HCT116 (cell line): ENCODE data around the gene ZNF474. TPM values are rescaled to one million over a fixed set of nuclear protein-coding genes. Genes with fewer than 3 reads are reported as not detected.

ENCODE experiments used
- ATAC-seq: fragments of 200-7000 bp; cut with Tn5 transposase; 2 replicates; pipeline ENCODE4 v1.9.1; 2020; ENCODE audit warnings: mild to moderate bottlenecking, moderate library complexity
- BruUV-seq: library from RNA; stranded (reverse); fragments of 400-500 nt; replicated peaks from 2 replicates; lab custom pipeline; 2021; lab: Mats Ljungman, UMichigan
- CTCF ChIA-PET: fragments of 300-600 bp; sonication (Branson Sonifier 250); formaldehyde crosslinking; loops from one replicate; lab custom pipeline; 2021; ENCODE audit warnings: antibody characterized with exemption; lab: Charles Lee
- POLR2A ChIA-PET: fragments of 300-600, 350-600 bp; sonication (Branson Sonifier 250); formaldehyde crosslinking; loops from one replicate; lab custom pipeline; 2021; ENCODE audit warnings: antibody characterized with exemption; lab: Charles Lee
- RAD21 ChIA-PET, 2 experiments: fragments of 300-600 bp; sonication (Branson Sonifier 250); formaldehyde crosslinking; loops; one replicate each; lab custom pipeline; 2023; ENCODE audit warnings: low total read pairs in 2 of 2; ENCODE audit not compliant: uncharacterized antibody in 2 of 2, unreplicated experiment in 2 of 2, low non-redundant PET in 1 of 2; lab: Charles Lee
- DNase-seq: peaks from one replicate; pipeline ENCODE4 v3.0.0-alpha.2; 2010; ENCODE audit warnings: low read depth, low spot score
- H2AFZ ChIP-seq: fragments of 200-600 bp; shearing (Covaris generic), sonication (generic); 2 replicates; pipeline ENCODE4 v1.6.1; 2017; ENCODE audit warnings: low read depth, mixed run types, mixed read lengths, antibody characterized with exemption, low read length; ENCODE audit not compliant: poor library complexity, severe bottlenecking
- H3K27ac ChIP-seq: 2 replicates; pipeline ENCODE4 v1.5.1; 2012; ENCODE audit warnings: low read depth, low read length
- H3K27me3 ChIP-seq: fragments of 200-600 bp; sonication (generic); 2 replicates; pipeline ENCODE4 v1.6.1; 2016; ENCODE audit warnings: mixed run types, low read length, mixed read lengths; ENCODE audit not compliant: insufficient read depth
- H3K36me3 ChIP-seq, 2 experiments: fragments of 200-500 bp in 1 of 2; fragments of 200-600 bp in 1 of 2; sonication (Bioruptor generic) in 1 of 2; sonication (generic) in 1 of 2; 2 replicates each; pipeline versions ENCODE4 v1.5.1 to v1.6.1; 2014 to 2016; ENCODE audit warnings: low read length in 2 of 2, inconsistent platforms in 1 of 2, mixed read lengths in 1 of 2, mixed run types in 1 of 2; ENCODE audit not compliant: insufficient read depth in 2 of 2, control insufficient read depth in 1 of 2
- H3K4me1 ChIP-seq, 2 experiments: fragments of 200-600 bp in 1 of 2; sonication (generic) in 1 of 2; 2 replicates each; pipeline versions ENCODE4 v1.5.1 to v1.6.1; 2012 to 2017; ENCODE audit warnings: low read length in 2 of 2, inconsistent platforms in 1 of 2, mild to moderate bottlenecking in 1 of 2, mixed read lengths in 1 of 2, mixed run types in 1 of 2, moderate library complexity in 1 of 2; ENCODE audit not compliant: insufficient read depth in 2 of 2, control insufficient read depth in 1 of 2
- H3K4me2 ChIP-seq: fragments of 200-600 bp; sonication (generic); 2 replicates; pipeline ENCODE4 v1.6.1; 2017; ENCODE audit warnings: mixed run types, low read length, mixed read lengths
- H3K4me3 ChIP-seq, 2 experiments: fragments of 200-600 bp in 1 of 2; sonication (generic) in 1 of 2; replicated peaks in 1 of 2; 2 replicates each; pipeline ENCODE4 v1.5.1; 2011 to 2016; ENCODE audit warnings: low read length in 2 of 2, control low read depth in 1 of 2, low read depth in 1 of 2, mild to moderate bottlenecking in 1 of 2, mixed read lengths in 1 of 2, mixed run types in 1 of 2
- H3K79me2 ChIP-seq: fragments of 200-600 bp; sonication (generic); 2 replicates; pipeline ENCODE4 v1.6.1; 2017; ENCODE audit warnings: mild to moderate bottlenecking, mixed run types, low read length, moderate library complexity, mixed read lengths; ENCODE audit not compliant: insufficient read depth
- H3K9ac ChIP-seq: fragments of 200-600 bp; sonication (generic); 2 replicates; pipeline ENCODE4 v1.6.1; 2016; ENCODE audit warnings: low read length, mixed read lengths
- H3K9me2 ChIP-seq: fragments of 200-600 bp; sonication (generic), shearing (Covaris generic); 2 replicates; pipeline ENCODE4 v1.6.1; 2017; ENCODE audit warnings: mixed run types, mild to moderate bottlenecking, moderate library complexity; ENCODE audit not compliant: insufficient read depth
- H3K9me3 ChIP-seq, 2 experiments: fragments of 200-500 bp in 1 of 2; fragments of 200-600 bp in 1 of 2; sonication (Bioruptor generic) in 1 of 2; sonication (generic) in 1 of 2; 2 replicates each; pipeline ENCODE4 v1.6.1; 2014 to 2017; ENCODE audit warnings: low read length in 2 of 2, mixed read lengths in 2 of 2, inconsistent platforms in 1 of 2, low read depth in 1 of 2, mild to moderate bottlenecking in 1 of 2, mixed run types in 1 of 2, moderate library complexity in 1 of 2; ENCODE audit not compliant: control insufficient read depth in 1 of 2, insufficient read depth in 1 of 2
- H4K20me1 ChIP-seq: fragments of 200-600 bp; sonication (generic), shearing (Covaris generic); 2 replicates; pipeline ENCODE4 v1.6.1; 2017; ENCODE audit warnings: mixed run types, mild to moderate bottlenecking, moderate library complexity; ENCODE audit not compliant: insufficient read depth
- ATF3 ChIP-seq: IDR thresholded peaks from 2 replicates; pipeline ENCODE4 v1.6.1; 2012
- CBX3 ChIP-seq: IDR thresholded peaks from 2 replicates; pipeline ENCODE4 v1.6.1; 2012; ENCODE audit warnings: low read depth
- CEBPB ChIP-seq: IDR thresholded peaks from 2 replicates; pipeline ENCODE4 v1.6.1; 2012; ENCODE audit warnings: low read depth
- EGR1 ChIP-seq: IDR thresholded peaks from 2 replicates; pipeline ENCODE4 v1.6.1; 2012; ENCODE audit warnings: low read depth
- ELF1 ChIP-seq: IDR thresholded peaks from 2 replicates; pipeline ENCODE4 v1.6.1; 2012; ENCODE audit warnings: low read depth, borderline replicate concordance
- EZH2 ChIP-seq: fragments of 200-600 bp; sonication (generic); IDR thresholded peaks from 2 replicates; pipeline ENCODE4 v1.6.1; 2017; ENCODE audit warnings: antibody characterized with exemption, mixed run types
- EZH2phosphoT487 ChIP-seq: fragments of 200-600 bp; IDR thresholded peaks from 2 replicates; pipeline ENCODE4 v1.6.1; 2018; ENCODE audit warnings: antibody characterized with exemption, borderline replicate concordance
- FOSL1 ChIP-seq: IDR thresholded peaks from 2 replicates; pipeline ENCODE4 v1.6.1; 2012; ENCODE audit warnings: low read depth
- JUND ChIP-seq: IDR thresholded peaks from 2 replicates; pipeline ENCODE4 v1.6.1; 2012
- POLR2A ChIP-seq: IDR thresholded peaks from 2 replicates; pipeline ENCODE4 v1.7.0; 2011; ENCODE audit warnings: borderline replicate concordance; ENCODE audit not compliant: insufficient read depth, insufficient read length; ENCODE audit errors: extremely low read depth
- POLR2AphosphoS5 ChIP-seq: IDR thresholded peaks from 2 replicates; pipeline ENCODE4 v1.6.1; 2011; ENCODE audit warnings: mild to moderate bottlenecking, low read depth, low read length, moderate library complexity
- SIN3A ChIP-seq: IDR thresholded peaks from 2 replicates; pipeline ENCODE4 v1.6.1; 2012; ENCODE audit warnings: low read depth
- SP1 ChIP-seq: IDR thresholded peaks from 2 replicates; pipeline ENCODE4 v1.6.1; 2012; ENCODE audit warnings: low read depth
- SRF ChIP-seq: IDR thresholded peaks from 2 replicates; pipeline ENCODE4 v1.6.1; 2012; ENCODE audit warnings: low read depth
- TCF7L2 ChIP-seq: IDR thresholded peaks from 2 replicates; pipeline ENCODE4 v1.7.0; 2011; ENCODE audit warnings: borderline replicate concordance, inconsistent platforms; ENCODE audit not compliant: insufficient read depth, insufficient read length; ENCODE audit errors: extremely low read depth
- ZBTB33 ChIP-seq: IDR thresholded peaks from 2 replicates; pipeline ENCODE4 v1.6.1; 2011; ENCODE audit warnings: mild to moderate bottlenecking, low read length, moderate library complexity; ENCODE audit not compliant: insufficient replicate concordance; ENCODE audit errors: extremely low read depth
- ZNF274 ChIP-seq: fragments of 200-500 bp; sonication (Bioruptor generic); IDR thresholded peaks from 2 replicates; pipeline ENCODE4 v1.6.1; 2014; ENCODE audit warnings: mild to moderate bottlenecking, low read depth, low read length, inconsistent platforms
- intact Hi-C: fragments of 100-400 bp; cut with micrococcal nuclease; formaldehyde crosslinking; loops from 2 replicates; pipeline ENCODE4 v1.10.0; 2022
- total RNA-seq: library from RNA; stranded (reverse); gene quantifications from one replicate; pipeline ENCODE4 v1.2.1, GENCODE V29; 2021; ENCODE audit not compliant: unreplicated experiment
- TF ChIP-seq, protein P1 (sequence below), 3 experiments: fragments of 200-600 bp in 1 of 3; sonication (generic) in 1 of 3; IDR thresholded peaks in 2 of 3; conservative IDR thresholded peaks in 1 of 3; 2 replicates each; pipeline ENCODE4 v1.5.1; 2012 to 2017; ENCODE audit warnings: low read depth in 2 of 3, low read length in 2 of 3, antibody characterized with exemption in 1 of 3, borderline replicate concordance in 1 of 3, control low read depth in 1 of 3, mild to moderate bottlenecking in 1 of 3, mixed read lengths in 1 of 3, mixed run types in 1 of 3, moderate library complexity in 1 of 3; ENCODE audit not compliant: insufficient read depth in 1 of 3

Gene ZNF474
- total RNA-seq, 1 experiment from 2014 or later, result 0.37 TPM

GRCh38 chr5:122126756-122127321, 2.5 kb upstream of the ZNF474 start:
- ChIA-PET POLR2A (no interaction called here), CTCF (interaction anchor here (1.2 kb wide), 1 partner anchor 30 kb away, joined by 3 read pairs; no protein-coding TSS in a partner anchor), RAD21 (no interaction called here)
- no peaks in the 10 kb centered on the region for H4K20me1 ChIP-seq
- no TSS peak for BruUV-seq
- peaks cover 0 to 4% of the 10 kb centered on the region in 2 experiments; a peak in 1 of 4 replicates for H3K4me1 ChIP-seq
- H3K27me3 ChIP-seq, result no peaks in the 10 kb centered on the region
- DNase-seq (no peak), ATAC-seq (no peak)
- H3K4me3 ChIP-seq, result no peak overlapping the region
- no peaks in the 10 kb centered on the region for H3K36me3 ChIP-seq
- no peaks in the 10 kb centered on the region for H3K9me2 ChIP-seq
- no peaks in the 10 kb centered on the region for H3K9me3 ChIP-seq
- H3K9ac ChIP-seq, result no peak overlapping the region
- no peak for TF ChIP-seq EZH2
- TF ChIP-seq JUND, result no peak
- no peak for TF ChIP-seq TCF7L2
- no peak for TF ChIP-seq EZH2phosphoT487
- intact Hi-C loops, result no loop called here
- no peaks in the 10 kb centered on the region for H3K79me2 ChIP-seq
- no peak overlapping the region for H3K27ac ChIP-seq
- no peak overlapping the region for H3K4me2 ChIP-seq
- no peak overlapping the region for H2AFZ ChIP-seq

DNA sequence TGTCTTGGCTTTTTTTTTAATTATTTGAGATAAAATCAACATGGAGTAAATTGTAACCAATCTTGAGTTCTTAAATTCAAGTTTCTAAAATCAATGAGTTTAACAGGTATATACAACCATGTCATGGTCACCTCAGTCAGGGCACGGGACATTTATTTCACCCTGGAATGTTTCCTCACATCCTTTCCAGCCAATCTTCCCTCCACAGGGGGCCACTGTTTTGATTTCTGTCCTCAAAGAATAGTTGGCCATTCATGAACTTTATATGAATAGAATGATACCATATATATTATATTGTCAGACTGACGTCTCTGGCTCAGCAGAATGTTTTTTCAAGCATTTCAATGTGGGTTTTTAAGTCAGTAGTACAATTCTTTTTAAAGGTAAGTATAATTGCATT, 806 bp downstream of the ZNF474 start:
- intact Hi-C loops, result no loop called here
- CTCF ChIA-PET, result no interaction called here
- BruUV-seq, result no TSS peak
- no peak for TF ChIP-seq POLR2AphosphoS5
- TF ChIP-seq EGR1, result no peak
- no peak for TF ChIP-seq JUND
- no peak for TF ChIP-seq SP1
- TF ChIP-seq ELF1, result no peak
- no peak for TF ChIP-seq CEBPB
- no peak for TF ChIP-seq ATF3
- TF ChIP-seq, protein P1, sequence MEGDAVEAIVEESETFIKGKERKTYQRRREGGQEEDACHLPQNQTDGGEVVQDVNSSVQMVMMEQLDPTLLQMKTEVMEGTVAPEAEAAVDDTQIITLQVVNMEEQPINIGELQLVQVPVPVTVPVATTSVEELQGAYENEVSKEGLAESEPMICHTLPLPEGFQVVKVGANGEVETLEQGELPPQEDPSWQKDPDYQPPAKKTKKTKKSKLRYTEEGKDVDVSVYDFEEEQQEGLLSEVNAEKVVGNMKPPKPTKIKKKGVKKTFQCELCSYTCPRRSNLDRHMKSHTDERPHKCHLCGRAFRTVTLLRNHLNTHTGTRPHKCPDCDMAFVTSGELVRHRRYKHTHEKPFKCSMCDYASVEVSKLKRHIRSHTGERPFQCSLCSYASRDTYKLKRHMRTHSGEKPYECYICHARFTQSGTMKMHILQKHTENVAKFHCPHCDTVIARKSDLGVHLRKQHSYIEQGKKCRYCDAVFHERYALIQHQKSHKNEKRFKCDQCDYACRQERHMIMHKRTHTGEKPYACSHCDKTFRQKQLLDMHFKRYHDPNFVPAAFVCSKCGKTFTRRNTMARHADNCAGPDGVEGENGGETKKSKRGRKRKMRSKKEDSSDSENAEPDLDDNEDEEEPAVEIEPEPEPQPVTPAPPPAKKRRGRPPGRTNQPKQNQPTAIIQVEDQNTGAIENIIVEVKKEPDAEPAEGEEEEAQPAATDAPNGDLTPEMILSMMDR (IDR thresholded peaks at IDR 0.05 in 2 of 3, conservative IDR thresholded peaks at IDR 0.05 in 1 of 3; ENCODE audit: borderline replicate concordance in 1 of 3, insufficient read depth in 1 of 3, low read depth in 2 of 3, low read length in 2 of 3), result no peak
- no peak for TF ChIP-seq CBX3
- TF ChIP-seq EZH2phosphoT487, result no peak
- TF ChIP-seq EZH2, result no peak
- no peak for TF ChIP-seq FOSL1
- TF ChIP-seq ZBTB33, result no peak
- TF ChIP-seq ZNF274, result no peak
- no peak for TF ChIP-seq POLR2A
- no peak for TF ChIP-seq SIN3A
- no peak for TF ChIP-seq SRF
- no peak for TF ChIP-seq TCF7L2

More for the DNA sequence above, 806 bp downstream of the ZNF474 start:
- no peak overlapping the region for H3K27ac ChIP-seq
- H3K27me3 ChIP-seq, result no peaks in the 10 kb centered on the region
- H3K9ac ChIP-seq, result no peak overlapping the region
- ChIA-PET RAD21 (no interaction called here), POLR2A (no interaction called here)
- H4K20me1 ChIP-seq, result no peaks in the 10 kb centered on the region
- H3K79me2 ChIP-seq, result no peaks in the 10 kb centered on the region
- no peak for DNase-seq
- no peak overlapping the region for H2AFZ ChIP-seq
- no peaks in the 10 kb centered on the region for H3K9me2 ChIP-seq
- H3K9me3 ChIP-seq, result no peaks in the 10 kb centered on the region
- no peak overlapping the region for H3K4me2 ChIP-seq
- H3K4me3 ChIP-seq, result no peak overlapping the region
- no peaks in the 10 kb centered on the region for H3K36me3 ChIP-seq
- peaks cover 0 to 4% of the 10 kb centered on the region in 2 experiments; a peak in 1 of 4 replicates for H3K4me1 ChIP-seq
- ATAC-seq, result no peak
